Measurements from ENCODE around the gene BLTP2. TPM values are rescaled to one million over a fixed set of nuclear protein-coding genes. Genes with fewer than 3 reads are reported as not detected.

The BLTP2 gene
- total RNA-seq, 1 experiment from 2014 or later = 137 TPM

DNA sequence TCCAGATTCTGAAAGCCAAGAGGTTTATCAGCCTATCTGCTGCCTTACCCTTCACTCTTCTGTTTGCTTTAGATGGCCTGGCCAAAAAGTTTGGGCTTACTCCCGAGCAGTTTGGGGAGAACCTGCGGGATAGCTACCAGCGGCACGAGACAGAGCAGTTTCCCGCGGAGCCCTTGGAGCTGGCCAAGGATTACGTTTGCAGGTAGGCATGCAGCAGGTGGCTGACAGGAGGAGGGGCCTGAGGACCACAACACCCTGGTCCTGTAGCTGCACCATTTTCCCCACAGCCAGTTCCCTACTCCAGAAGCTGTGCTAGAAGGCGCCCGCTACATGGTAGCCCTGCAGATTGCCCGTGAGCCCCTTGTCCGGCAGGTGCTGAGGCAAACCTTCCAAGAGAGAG lies 37.7 kb upstream of the BLTP2 start:
- no peak overlapping the region for H3K4me3 Mint-ChIP-seq
- Histone ChIP-seq H2BK5ac (ENCODE audit: insufficient read length, low read length) (no peak overlapping the region), H3K9me3 (ENCODE audit: control insufficient read depth, low read depth, low read length) (no peaks in the 10 kb centered on the region), H3K79me2 (ENCODE audit: insufficient read depth, low read length) (no peaks in the 10 kb centered on the region), H4K8ac (replicated peaks; ENCODE audit: insufficient read length, low read depth, low read length) (no peak overlapping the region), H2BK20ac (ENCODE audit: low read depth, low read length, poor library complexity, severe bottlenecking) (no peak overlapping the region), H4K20me1 (ENCODE audit: control insufficient read depth, insufficient read depth, insufficient read length) (no peaks in the 10 kb centered on the region), H3K4ac (ENCODE audit: low read depth, low read length) (no peak overlapping the region), H4K5ac (ENCODE audit: insufficient read length, low read depth, low read length) (no peak overlapping the region), H3K9ac (ENCODE audit: extremely low read depth, insufficient read length, low read length) (no peak overlapping the region), H3K23me2 (ENCODE audit: insufficient read length, low read depth, low read length, poor library complexity, severe bottlenecking) (no peaks in the 10 kb centered on the region), H3K27ac (ENCODE audit: insufficient read length, low read depth, low read length) (no peak overlapping the region), H3K56ac (ENCODE audit: insufficient read length, low read depth, low read length) (no peak overlapping the region), H4K91ac (ENCODE audit: insufficient read length, low read depth, low read length) (no peak overlapping the region), H3K14ac (ENCODE audit: insufficient read depth, low read length) (no peak overlapping the region), H2BK15ac (ENCODE audit: low read depth, low read length) (no peak overlapping the region), H3K27me3 (ENCODE audit: insufficient read depth, low read length) (peaks cover 1% of the 10 kb centered on the region; the same call in 1 of the 2 replicates), H3K18ac (ENCODE audit: insufficient read length, low read depth, low read length) (no peak overlapping the region), H3K4me1 (ENCODE audit: insufficient read depth, low read length) (no peaks in the 10 kb centered on the region), H3K79me1 (ENCODE audit: insufficient read depth, low read depth, low read length, poor library complexity, severe bottlenecking) (no peaks in the 10 kb centered on the region), H2AK5ac (ENCODE audit: insufficient read length, low read length) (no peak overlapping the region), H2BK120ac (ENCODE audit: low read depth, low read length, poor library complexity, severe bottlenecking) (no peak overlapping the region), H3K23ac (ENCODE audit: insufficient read length, low read depth, low read length) (no peak overlapping the region), H3T11ph (ENCODE audit: low read length) (no peak overlapping the region), H2AFZ (ENCODE audit: low read length) (no peak overlapping the region), H3K4me2 (ENCODE audit: insufficient read depth, insufficient read length, low read length) (no peak overlapping the region), H2BK12ac (ENCODE audit: insufficient read length, low read depth, low read length) (no peak overlapping the region)
- WGBS (ENCODE audit: extremely low coverage, insufficient read length, low lambda C conversion rate) = no CpG with 5 or more reads among the region's 11 CpGs
- H3K4me1 Mint-ChIP-seq = no peaks in the 10 kb centered on the region
- DNase-seq = no peak
- H3K27ac Mint-ChIP-seq = no peak overlapping the region
- no peaks in the 10 kb centered on the region for H3K9me3 Mint-ChIP-seq
- H3K36me3 Mint-ChIP-seq (ENCODE audit: insufficient read depth in 1 of 3, low read depth in 3 of 3) = peaks cover 60 to 95% (median 88%) of the 10 kb centered on the region in 3 experiments; a peak in 6 of 7 replicates
- TF ChIP-seq, protein P1, sequence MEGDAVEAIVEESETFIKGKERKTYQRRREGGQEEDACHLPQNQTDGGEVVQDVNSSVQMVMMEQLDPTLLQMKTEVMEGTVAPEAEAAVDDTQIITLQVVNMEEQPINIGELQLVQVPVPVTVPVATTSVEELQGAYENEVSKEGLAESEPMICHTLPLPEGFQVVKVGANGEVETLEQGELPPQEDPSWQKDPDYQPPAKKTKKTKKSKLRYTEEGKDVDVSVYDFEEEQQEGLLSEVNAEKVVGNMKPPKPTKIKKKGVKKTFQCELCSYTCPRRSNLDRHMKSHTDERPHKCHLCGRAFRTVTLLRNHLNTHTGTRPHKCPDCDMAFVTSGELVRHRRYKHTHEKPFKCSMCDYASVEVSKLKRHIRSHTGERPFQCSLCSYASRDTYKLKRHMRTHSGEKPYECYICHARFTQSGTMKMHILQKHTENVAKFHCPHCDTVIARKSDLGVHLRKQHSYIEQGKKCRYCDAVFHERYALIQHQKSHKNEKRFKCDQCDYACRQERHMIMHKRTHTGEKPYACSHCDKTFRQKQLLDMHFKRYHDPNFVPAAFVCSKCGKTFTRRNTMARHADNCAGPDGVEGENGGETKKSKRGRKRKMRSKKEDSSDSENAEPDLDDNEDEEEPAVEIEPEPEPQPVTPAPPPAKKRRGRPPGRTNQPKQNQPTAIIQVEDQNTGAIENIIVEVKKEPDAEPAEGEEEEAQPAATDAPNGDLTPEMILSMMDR (conservative IDR thresholded peaks at IDR 0.05) = no peak
- H3K27me3 Mint-ChIP-seq (ENCODE audit: low read depth) = no peaks in the 10 kb centered on the region
